ENCODE results near the gene AHRR.
A peak's percentile ranks its signal among the peaks of the same experiment; 100 is the strongest.

The AHRR gene

GRCh38 chr5:465591-466403, 144.3 kb downstream of the AHRR start:
- TF ChIP-seq CTCF (IDR thresholded peaks at IDR 0.05; ENCODE audit: borderline replicate concordance, insufficient read depth, low read depth, low read length) = no peak

GRCh38 chr5:466661-467310, 145.3 kb downstream of the AHRR start:
- no peak overlapping the region for H3K4me3 ChIP-seq (ENCODE audit: low read depth, low read length)
- TF ChIP-seq CTCF (IDR thresholded peaks at IDR 0.05; ENCODE audit: borderline replicate concordance, insufficient read depth, low read depth, low read length) = no peak

More at GRCh38 chr5:465591-466403, 144.3 kb downstream of the AHRR start:
- no peak overlapping the region for H3K4me3 ChIP-seq (ENCODE audit: low read depth, low read length)

GRCh38 chr5:468401-468800, 146.9 kb downstream of the AHRR start:
- no peak for TF ChIP-seq CTCF (IDR thresholded peaks at IDR 0.05; ENCODE audit: borderline replicate concordance, insufficient read depth, low read depth, low read length)
- no peak overlapping the region for H3K4me3 ChIP-seq (ENCODE audit: low read depth, low read length)

GRCh38 chr5:469752-470483, 148.4 kb downstream of the AHRR start:
- H3K4me3 ChIP-seq (ENCODE audit: low read depth, low read length) = no peak overlapping the region
- no peak for TF ChIP-seq CTCF (IDR thresholded peaks at IDR 0.05; ENCODE audit: borderline replicate concordance, insufficient read depth, low read depth, low read length)

GRCh38 chr5:470961-471749, 149.6 kb downstream of the AHRR start:
- TF ChIP-seq CTCF (IDR thresholded peaks at IDR 0.05; ENCODE audit: borderline replicate concordance, insufficient read depth, low read depth, low read length) = no peak
- H3K4me3 ChIP-seq (ENCODE audit: low read depth, low read length) = no peak overlapping the region

GRCh38 chr5:471750-472058, 150.2 kb downstream of the AHRR start:
- TF ChIP-seq CTCF (IDR thresholded peaks at IDR 0.05; ENCODE audit: borderline replicate concordance, insufficient read depth, low read depth, low read length) = no peak
- peak overlapping the region; percentile 93 for H3K4me3 ChIP-seq (ENCODE audit: low read depth, low read length)
